Mesothelial cell of epicardium (in vitro differentiated cells): ENCODE data around the gene PCSK4. TPM values are rescaled to one million over a fixed set of nuclear protein-coding genes. Genes with fewer than 3 reads are reported as not detected.

Source experiments
- DNase-seq, 2 experiments: peaks; one replicate each; pipeline ENCODE4 v3.0.0; 2021; ENCODE audit warnings: low spot score in 2 of 2; ENCODE audit not compliant: unreplicated experiment in 2 of 2
- H3K27ac Mint-ChIP-seq: 2 replicates; pipeline ENCODE4 v1.8.0; 2021; ENCODE audit warnings: mixed read lengths
- H3K27me3 Mint-ChIP-seq: 2 replicates; pipeline ENCODE4 v1.8.0; 2021; ENCODE audit warnings: low read depth, mixed read lengths
- H3K36me3 Mint-ChIP-seq: 2 replicates; pipeline ENCODE4 v1.8.0; 2021; ENCODE audit warnings: mixed read lengths
- H3K4me1 Mint-ChIP-seq: 2 replicates; pipeline ENCODE4 v1.8.0; 2021; ENCODE audit warnings: mixed read lengths
- H3K4me3 Mint-ChIP-seq: 2 replicates; pipeline ENCODE4 v1.8.0; 2021; ENCODE audit warnings: mild to moderate bottlenecking, moderate library complexity, mixed read lengths
- H3K9me3 Mint-ChIP-seq: 2 replicates; pipeline ENCODE4 v1.8.0; 2021; ENCODE audit warnings: mixed read lengths
- CTCF ChIP-seq: fragments of 200-600 bp; sonication (generic); IDR thresholded peaks from one replicate; pipeline ENCODE4 v1.5.0; 2021; ENCODE audit warnings: antibody characterized with exemption; ENCODE audit not compliant: unreplicated experiment
- total RNA-seq: library from RNA; stranded (reverse); gene quantifications from 3 replicates; pipeline ENCODE4 v1.2.1, GENCODE V29; 2021

The PCSK4 gene
- total RNA-seq, 1 donor from 2014 or later = 22.6 TPM

- Mint-ChIP-seq H3K36me3 (no peaks in the 10 kb centered on the region), H3K27ac (no peak overlapping the region), H3K4me3 (no peak overlapping the region), H3K9me3 (no peaks in the 10 kb centered on the region), H3K4me1 (peaks cover 4% of the 10 kb centered on the region), H3K27me3 (peaks cover 36% of the 10 kb centered on the region)
- peak in 1 of 2 experiments; percentile 69 for DNase-seq
- TF ChIP-seq CTCF = peak; percentile 63
Measured at GRCh38 chr19:1465191-1466016, 24.7 kb downstream of the PCSK4 start.

DNA sequence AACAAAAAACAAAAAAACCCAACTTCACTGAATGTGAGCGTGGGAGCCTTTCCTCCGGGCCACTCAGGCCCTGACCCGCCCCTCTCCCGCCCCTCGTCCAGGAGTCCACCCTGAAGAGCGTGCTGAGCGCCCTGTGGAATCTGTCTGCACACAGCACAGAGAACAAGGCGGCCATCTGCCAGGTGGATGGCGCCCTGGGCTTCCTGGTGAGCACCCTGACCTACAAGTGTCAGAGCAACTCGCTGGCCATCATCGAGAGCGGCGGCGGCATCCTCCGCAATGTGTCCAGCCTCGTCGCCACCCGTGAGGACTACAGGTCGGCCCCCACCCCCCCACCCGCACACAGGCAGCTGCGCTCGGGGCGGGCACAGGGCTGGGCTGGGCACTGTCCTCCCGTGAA lies 28.3 kb downstream of the PCSK4 start:
- H3K4me1 Mint-ChIP-seq = no peaks in the 10 kb centered on the region
- no peak overlapping the region for H3K4me3 Mint-ChIP-seq
- H3K36me3 Mint-ChIP-seq = no peaks in the 10 kb centered on the region
- peaks cover 46% of the 10 kb centered on the region for H3K27me3 Mint-ChIP-seq
- H3K9me3 Mint-ChIP-seq = no peaks in the 10 kb centered on the region
- DNase-seq = no peak
- H3K27ac Mint-ChIP-seq = no peak overlapping the region
- TF ChIP-seq CTCF = no peak

GRCh38 chr19:1460033-1460995 lies 29.8 kb downstream of the PCSK4 start:
- H3K27ac Mint-ChIP-seq = no peak overlapping the region
- H3K27me3 Mint-ChIP-seq = peaks cover 49% of the 10 kb centered on the region
- H3K36me3 Mint-ChIP-seq = no peaks in the 10 kb centered on the region
- TF ChIP-seq CTCF = no peak
- H3K9me3 Mint-ChIP-seq = no peaks in the 10 kb centered on the region
- H3K4me1 Mint-ChIP-seq = no peaks in the 10 kb centered on the region
- no peak overlapping the region for H3K4me3 Mint-ChIP-seq
- DNase-seq = no peak

DNA sequence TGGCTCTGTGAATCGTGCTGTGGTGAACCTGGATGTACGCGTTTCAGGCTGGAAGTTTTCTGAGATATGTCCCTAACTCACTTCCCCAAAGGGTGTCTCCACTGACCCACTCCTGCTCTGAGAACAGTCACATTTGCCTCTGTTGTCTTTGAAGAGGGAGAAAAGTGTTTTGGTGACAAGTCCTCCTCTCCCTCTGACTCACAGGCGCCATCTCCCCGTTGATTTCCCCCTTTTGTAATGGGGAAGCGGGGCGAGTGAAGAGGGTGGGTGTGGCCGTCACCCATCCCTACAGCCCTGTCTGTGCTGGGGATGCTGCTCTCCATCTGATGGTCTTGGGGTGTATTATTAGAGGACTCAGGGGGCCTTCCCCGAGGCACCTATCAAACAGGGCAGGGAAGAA lies 30.7 kb downstream of the PCSK4 start:
- no peak overlapping the region for H3K27ac Mint-ChIP-seq
- peaks cover 49% of the 10 kb centered on the region for H3K27me3 Mint-ChIP-seq
- no peaks in the 10 kb centered on the region for H3K4me1 Mint-ChIP-seq
- DNase-seq = no peak
- H3K9me3 Mint-ChIP-seq = no peaks in the 10 kb centered on the region
- TF ChIP-seq CTCF = no peak
- no peak overlapping the region for H3K4me3 Mint-ChIP-seq
- H3K36me3 Mint-ChIP-seq = no peaks in the 10 kb centered on the region

DNA sequence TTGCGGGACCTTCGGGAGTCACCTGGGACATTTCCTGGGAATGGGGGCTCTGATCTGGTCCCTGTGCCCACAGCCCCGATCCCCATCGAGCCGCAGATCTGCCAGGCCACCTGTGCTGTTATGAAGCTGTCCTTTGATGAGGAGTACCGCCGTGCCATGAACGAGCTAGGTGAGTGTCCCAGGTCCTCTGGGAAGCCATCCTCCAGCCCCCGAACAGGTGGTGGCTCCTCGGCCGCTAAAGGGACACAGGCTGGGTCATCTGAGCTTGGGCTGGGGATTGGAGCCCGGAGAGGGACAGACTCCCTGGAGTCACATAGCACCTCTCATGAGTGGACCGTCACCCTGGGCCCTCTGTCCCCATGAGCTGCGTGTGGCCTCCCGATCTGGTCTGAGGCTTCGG lies 32.3 kb downstream of the PCSK4 start:
- TF ChIP-seq CTCF = no peak
- no peaks in the 10 kb centered on the region for H3K9me3 Mint-ChIP-seq
- H3K27me3 Mint-ChIP-seq = peaks cover 54% of the 10 kb centered on the region
- no peak overlapping the region for H3K27ac Mint-ChIP-seq
- no peak for DNase-seq
- H3K4me3 Mint-ChIP-seq = no peak overlapping the region
- no peaks in the 10 kb centered on the region for H3K4me1 Mint-ChIP-seq
- H3K36me3 Mint-ChIP-seq = no peaks in the 10 kb centered on the region
